Trophoblast cell (in vitro differentiated cells and primary cell): ENCODE results near the gene HSPB9.

ENCODE experiments used
- DNase-seq, 2 donors: peaks; one replicate each; pipeline ENCODE4 v3.0.0-alpha.2; 2016
- H2AFZ ChIP-seq: 2 replicates; pipeline ENCODE4 v1.6.1; 2013; ENCODE audit warnings: low read length, moderate library complexity, mild to moderate bottlenecking; ENCODE audit not compliant: insufficient read depth, poor library complexity
- H2AK5ac ChIP-seq: 2 replicates; pipeline ENCODE4 v1.6.1; 2013; ENCODE audit warnings: mild to moderate bottlenecking, low read length
- H2BK120ac ChIP-seq: 2 replicates; pipeline ENCODE4 v1.6.1; 2013; ENCODE audit warnings: low read length, mild to moderate bottlenecking, moderate library complexity; ENCODE audit not compliant: insufficient read depth, poor library complexity
- H2BK12ac ChIP-seq: 2 replicates; pipeline ENCODE4 v1.6.1; 2013; ENCODE audit warnings: mild to moderate bottlenecking, low read length, moderate library complexity
- H2BK5ac ChIP-seq: 2 replicates; pipeline ENCODE4 v1.6.1; 2013; ENCODE audit warnings: low read length, low read depth, moderate library complexity, mild to moderate bottlenecking; ENCODE audit not compliant: poor library complexity
- H3K14ac ChIP-seq: 2 replicates; pipeline ENCODE4 v1.6.1; 2013; ENCODE audit warnings: mild to moderate bottlenecking, low read length
- H3K18ac ChIP-seq: 2 replicates; pipeline ENCODE4 v1.6.1; 2013; ENCODE audit warnings: mild to moderate bottlenecking, low read length
- H3K23ac ChIP-seq: 2 replicates; pipeline ENCODE4 v1.6.1; 2013; ENCODE audit warnings: low read length
- H3K27ac ChIP-seq: 2 replicates; pipeline ENCODE4 v1.5.1; 2013; ENCODE audit warnings: low read depth, mild to moderate bottlenecking, inconsistent platforms, low read length, moderate library complexity
- H3K27me3 ChIP-seq: 2 replicates; pipeline ENCODE4 v1.6.1; 2013; ENCODE audit warnings: inconsistent platforms, mild to moderate bottlenecking, low read length, moderate library complexity; ENCODE audit not compliant: insufficient read depth
- H3K36me3 ChIP-seq, 2 experiments: 1 replicate in 1 of 2; 2 replicates in 1 of 2; pipeline ENCODE4 v1.6.1; 2013; ENCODE audit warnings: low read length in 2 of 2, mild to moderate bottlenecking in 2 of 2, moderate library complexity in 1 of 2; ENCODE audit not compliant: insufficient read depth in 2 of 2, control insufficient read depth in 1 of 2
- H3K4ac ChIP-seq: 2 replicates; pipeline ENCODE4 v1.6.1; 2013; ENCODE audit warnings: low read depth, mild to moderate bottlenecking, low read length, moderate library complexity
- H3K4me1 ChIP-seq, 2 experiments: 1 replicate in 1 of 2; 2 replicates in 1 of 2; pipeline ENCODE4 v1.6.1; 2013; ENCODE audit warnings: low read length in 2 of 2, mild to moderate bottlenecking in 2 of 2, moderate library complexity in 1 of 2; ENCODE audit not compliant: insufficient read depth in 2 of 2, control insufficient read depth in 1 of 2
- H3K4me2 ChIP-seq: 2 replicates; pipeline ENCODE4 v1.6.1; 2013; ENCODE audit warnings: inconsistent platforms, mild to moderate bottlenecking, low read length, moderate library complexity
- H3K4me3 ChIP-seq: 2 replicates; pipeline ENCODE4 v1.5.1; 2013; ENCODE audit warnings: mild to moderate bottlenecking, low read depth, low read length, inconsistent platforms
- H3K79me1 ChIP-seq: one replicate; pipeline ENCODE4 v1.6.1; 2013; ENCODE audit warnings: low read length
- H3K79me2 ChIP-seq: 2 replicates; pipeline ENCODE4 v1.6.1; 2013; ENCODE audit warnings: low read length, mild to moderate bottlenecking; ENCODE audit not compliant: control insufficient read depth, insufficient read depth, poor library complexity
- H3K9ac ChIP-seq: 2 replicates; pipeline ENCODE4 v1.6.1; 2013; ENCODE audit warnings: mild to moderate bottlenecking, low read length
- H3K9me3 ChIP-seq: 2 replicates; pipeline ENCODE4 v1.6.1; 2013; ENCODE audit warnings: low read depth, mild to moderate bottlenecking, control low read depth, inconsistent platforms, low read length; ENCODE audit not compliant: insufficient read depth
- H4K12ac ChIP-seq: 2 replicates; pipeline ENCODE4 v1.6.1; 2013; ENCODE audit warnings: low read depth, mild to moderate bottlenecking, low read length, moderate library complexity
- H4K8ac ChIP-seq: 2 replicates; pipeline ENCODE4 v1.6.1; 2013; ENCODE audit warnings: low read depth, mild to moderate bottlenecking, low read length, moderate library complexity
- H4K91ac ChIP-seq: one replicate; pipeline ENCODE4 v1.6.1; 2013; ENCODE audit warnings: low read depth, mild to moderate bottlenecking, low read length, moderate library complexity
- WGBS: extraction: QIAGEN DNeasy Blood & Tissue Kit; methylation state at CpG from one replicate; pipeline ENCODE4 v1.1.7; 2013; ENCODE audit warnings: missing lambda C conversion rate; ENCODE audit not compliant: insufficient read length, insufficient coverage; ENCODE audit errors: extremely low coverage; 5-methylcytosine and 5-hydroxymethylcytosine counted together

The HSPB9 gene

GRCh38 chr17:42129109-42129837, 6.7 kb downstream of the HSPB9 start:
- no CpG with 5 or more reads among the region's 8 CpGs for WGBS
- Histone ChIP-seq H4K91ac (no peak overlapping the region), H3K23ac (no peak overlapping the region), H2BK12ac (no peak overlapping the region), H3K36me3 (peaks cover 47 to 66% of the 10 kb centered on the region in 2 experiments), H3K14ac (no peak overlapping the region), H3K4me3 (peak overlapping the region; percentile 25), H3K9me3 (peaks cover 1% of the 10 kb centered on the region), H3K4ac (no peak overlapping the region), H3K79me1 (no peaks in the 10 kb centered on the region), H4K8ac (no peak overlapping the region), H2AFZ (no peak overlapping the region), H2BK5ac (no peak overlapping the region), H3K4me1 (peaks cover 0 to 2% of the 10 kb centered on the region in 2 experiments), H2BK120ac (no peak overlapping the region), H3K27me3 (no peaks in the 10 kb centered on the region), H3K4me2 (no peak overlapping the region), H3K79me2 (peaks cover 3% of the 10 kb centered on the region), H3K9ac (no peak overlapping the region), H4K12ac (no peak overlapping the region), H2AK5ac (no peak overlapping the region), H3K18ac (no peak overlapping the region), H3K27ac (no peak overlapping the region)
- DNase-seq, result no peak

GRCh38 chr17:42130310-42130936, 7.8 kb downstream of the HSPB9 start:
- DNase-seq, result no peak
- Histone ChIP-seq H3K4me1 (peaks cover under 1 to 2% of the 10 kb centered on the region in 2 experiments), H3K4ac (no peak overlapping the region), H3K18ac (no peak overlapping the region), H3K4me3 (no peak overlapping the region), H2AFZ (no peak overlapping the region), H3K14ac (no peak overlapping the region), H4K12ac (no peak overlapping the region), H3K79me2 (peaks cover 3% of the 10 kb centered on the region), H3K36me3 (peaks cover 43 to 62% of the 10 kb centered on the region in 2 experiments), H3K4me2 (no peak overlapping the region), H2BK5ac (no peak overlapping the region), H4K8ac (no peak overlapping the region), H3K9me3 (peaks cover 1% of the 10 kb centered on the region), H2BK120ac (no peak overlapping the region), H3K9ac (no peak overlapping the region), H4K91ac (no peak overlapping the region), H3K79me1 (no peaks in the 10 kb centered on the region), H3K27ac (no peak overlapping the region), H2AK5ac (no peak overlapping the region), H2BK12ac (no peak overlapping the region), H3K27me3 (no peaks in the 10 kb centered on the region), H3K23ac (no peak overlapping the region)
- no CpG with 5 or more reads among the region's 16 CpGs for WGBS

- peaks cover 37 to 54% of the 10 kb centered on the region in 2 experiments for H3K36me3 ChIP-seq
- H3K9ac ChIP-seq, result no peak overlapping the region
- no peaks in the 10 kb centered on the region for H3K79me1 ChIP-seq
- H3K27me3 ChIP-seq, result no peaks in the 10 kb centered on the region
- H3K23ac ChIP-seq, result peak overlapping the region; percentile 58
- H2BK5ac ChIP-seq, result no peak overlapping the region
- no peak overlapping the region for H3K4ac ChIP-seq
- no peak overlapping the region for H4K8ac ChIP-seq
- H3K27ac ChIP-seq, result no peak overlapping the region
- H3K79me2 ChIP-seq, result peaks cover 3% of the 10 kb centered on the region
- H3K4me1 ChIP-seq, result peaks cover 6 to 8% of the 10 kb centered on the region in 2 experiments
- H4K91ac ChIP-seq, result no peak overlapping the region
- no peak overlapping the region for H3K14ac ChIP-seq
- H3K4me2 ChIP-seq, result no peak overlapping the region
- no peak overlapping the region for H3K18ac ChIP-seq
- no peak for DNase-seq
- no peak overlapping the region for H3K4me3 ChIP-seq
- no peak overlapping the region for H2AK5ac ChIP-seq
- WGBS, result 100% methylated on average over 2 of the region's 4 CpGs
- H3K9me3 ChIP-seq, result peaks cover 1% of the 10 kb centered on the region
- no peak overlapping the region for H2AFZ ChIP-seq
- no peak overlapping the region for H4K12ac ChIP-seq
- no peak overlapping the region for H2BK120ac ChIP-seq
- H2BK12ac ChIP-seq, result no peak overlapping the region
Measured at GRCh38 chr17:42131232-42131631, 8.6 kb downstream of the HSPB9 start.

- H3K4ac ChIP-seq, result no peak overlapping the region
- peaks cover 8 to 10% of the 10 kb centered on the region in 2 experiments for H3K4me1 ChIP-seq
- no peak overlapping the region for H3K4me2 ChIP-seq
- no peak overlapping the region for H3K14ac ChIP-seq
- peaks cover 3% of the 10 kb centered on the region for H3K79me2 ChIP-seq
- DNase-seq, result no peak
- no peak overlapping the region for H2BK120ac ChIP-seq
- H4K12ac ChIP-seq, result no peak overlapping the region
- peaks cover 31 to 49% of the 10 kb centered on the region in 2 experiments for H3K36me3 ChIP-seq
- H3K23ac ChIP-seq, result no peak overlapping the region
- no peak overlapping the region for H3K9ac ChIP-seq
- no peaks in the 10 kb centered on the region for H3K79me1 ChIP-seq
- H2AK5ac ChIP-seq, result no peak overlapping the region
- no peak overlapping the region for H3K4me3 ChIP-seq
- H2BK5ac ChIP-seq, result no peak overlapping the region
- H3K9me3 ChIP-seq, result peaks cover 1% of the 10 kb centered on the region
- H4K91ac ChIP-seq, result no peak overlapping the region
- no peak overlapping the region for H2AFZ ChIP-seq
- no peak overlapping the region for H2BK12ac ChIP-seq
- H4K8ac ChIP-seq, result no peak overlapping the region
- no CpG with 5 or more reads among the region's 4 CpGs for WGBS
- H3K18ac ChIP-seq, result no peak overlapping the region
- H3K27ac ChIP-seq, result no peak overlapping the region
- no peaks in the 10 kb centered on the region for H3K27me3 ChIP-seq
Measured at GRCh38 chr17:42131981-42132432, 9.4 kb downstream of the HSPB9 start.
